ENCODE data around the gene PLP2.
A peak's percentile ranks its signal among the peaks of the same experiment; 100 is the strongest.

PLP2 gene

DNA sequence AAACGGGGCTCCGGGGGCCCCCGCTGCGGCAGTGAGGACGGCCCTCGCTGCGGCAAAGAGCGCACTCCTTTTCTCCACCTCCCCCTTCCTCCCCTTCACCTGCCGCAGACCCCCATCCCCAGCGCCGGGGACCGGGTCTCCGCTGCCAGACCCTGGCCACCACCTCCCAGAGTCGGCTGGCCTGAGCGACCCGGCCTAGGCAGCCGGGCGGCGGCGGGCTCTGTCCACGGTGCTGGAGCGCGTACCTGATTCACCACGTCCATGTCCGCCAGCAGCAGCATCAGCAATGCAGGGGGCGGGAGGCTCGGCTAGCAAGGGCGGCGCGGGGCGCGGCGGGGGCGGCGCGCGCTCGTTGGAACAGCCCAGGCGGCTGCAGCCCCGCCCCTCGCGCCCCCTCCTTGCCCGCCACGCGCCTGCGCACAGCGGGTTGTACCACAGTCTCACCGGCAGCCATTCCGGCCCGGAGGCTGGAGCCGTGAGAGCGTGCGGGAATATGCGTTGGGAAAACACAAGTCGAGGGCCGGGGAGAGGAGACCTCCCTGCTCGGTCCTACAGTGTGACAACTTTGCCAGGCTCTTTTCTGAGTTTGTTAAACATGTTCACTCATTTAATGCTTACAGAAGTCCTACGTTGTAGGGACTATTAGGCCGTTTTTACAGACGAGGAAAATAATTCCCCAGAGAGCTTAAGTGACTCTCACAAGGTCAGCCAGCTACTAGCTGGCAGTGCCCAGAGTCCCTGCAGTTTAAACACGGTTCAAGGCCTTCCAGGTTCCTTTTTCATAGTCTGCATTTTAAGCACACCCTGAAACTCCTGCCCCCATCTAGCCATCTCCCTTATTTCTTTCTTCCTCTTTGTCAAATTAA lies 28.4 kb downstream of the PLP2 start, which contains the start of gene SYP:
Gene SYP, minus strand, starts transcription at position 288 of the 866 bp plus-strand sequence. Its CDS starts 7 bp downstream, at position 281.
- Histone ChIP-seq H3K4me1 (ENCODE audit: control insufficient read depth, insufficient read depth, low read length, unreplicated experiment) (peaks cover 3% of the 10 kb centered on the region), H3K27ac (ENCODE audit: low read depth, low read length) (no peak within 1 kb of the TSS), H2AFZ (ENCODE audit: low read length, unreplicated experiment) (peak within 1 kb of the TSS; percentile 96), H3K4me3 (ENCODE audit: low read depth, low read length) (peak within 1 kb of the TSS; percentile 71), H3K27me3 (ENCODE audit: insufficient read depth, low read length) (peaks cover 5% of the 10 kb centered on the region; the same call in 1 of the 2 replicates), H3K79me2 (ENCODE audit: control insufficient read depth, insufficient read depth, low read length, unreplicated experiment) (no peaks in the 10 kb centered on the region), H3K36me3 (ENCODE audit: insufficient read depth, low read length) (no peaks in the 10 kb centered on the region)

DNA sequence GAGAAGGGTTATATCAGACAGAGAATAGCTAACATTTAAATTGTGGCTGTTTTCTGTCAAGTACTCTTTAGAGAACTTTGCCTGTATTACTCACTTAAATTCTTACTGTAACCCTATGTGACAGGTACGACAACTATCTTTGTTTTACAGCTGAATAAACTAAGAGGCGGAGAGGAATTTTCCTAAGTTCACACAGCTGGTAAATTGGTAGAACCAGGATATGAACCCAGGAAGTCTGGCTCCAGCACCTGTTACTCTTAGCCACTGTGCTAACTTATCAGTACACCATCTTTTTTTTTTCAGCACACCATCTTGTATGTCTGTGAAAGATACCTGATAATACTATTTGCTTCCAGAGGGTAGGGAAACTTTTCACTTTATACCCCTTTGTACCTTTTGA lies 30.3 kb downstream of the PLP2 start:
- no peaks in the 10 kb centered on the region for H3K79me2 ChIP-seq (ENCODE audit: control insufficient read depth, insufficient read depth, low read length, unreplicated experiment)
- no peak overlapping the region for H2AFZ ChIP-seq (ENCODE audit: low read length, unreplicated experiment)
- no peaks in the 10 kb centered on the region for H3K36me3 ChIP-seq (ENCODE audit: insufficient read depth, low read length)
- no peak overlapping the region for H3K27ac ChIP-seq (ENCODE audit: low read depth, low read length)
- H3K27me3 ChIP-seq (ENCODE audit: insufficient read depth, low read length) = peaks cover 5% of the 10 kb centered on the region; the same call in 1 of the 2 replicates
- peaks cover 3% of the 10 kb centered on the region for H3K4me1 ChIP-seq (ENCODE audit: control insufficient read depth, insufficient read depth, low read length, unreplicated experiment)
- H3K4me3 ChIP-seq (ENCODE audit: low read depth, low read length) = no peak overlapping the region

DNA sequence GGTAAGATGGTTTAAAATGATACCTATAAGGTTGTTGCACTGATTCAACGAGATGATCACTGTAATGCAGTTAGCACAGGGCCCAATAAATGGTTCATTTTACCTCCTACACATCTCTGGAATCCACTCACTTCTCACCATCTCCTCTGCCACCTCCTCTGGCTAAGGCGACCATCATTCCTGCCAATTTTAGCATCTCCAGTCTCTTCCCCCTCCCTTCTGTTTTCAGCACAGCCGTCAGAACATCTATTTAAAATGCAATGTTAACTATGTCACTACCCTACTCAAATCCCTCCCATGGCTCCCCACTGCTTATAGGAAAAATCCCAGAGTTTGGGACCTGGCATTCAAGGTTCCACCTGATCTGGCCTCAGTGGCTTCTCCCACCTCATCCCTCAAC lies 31.8 kb downstream of the PLP2 start:
- Histone ChIP-seq H2AFZ (ENCODE audit: low read length, unreplicated experiment) (no peak overlapping the region), H3K79me2 (ENCODE audit: control insufficient read depth, insufficient read depth, low read length, unreplicated experiment) (no peaks in the 10 kb centered on the region)

DNA sequence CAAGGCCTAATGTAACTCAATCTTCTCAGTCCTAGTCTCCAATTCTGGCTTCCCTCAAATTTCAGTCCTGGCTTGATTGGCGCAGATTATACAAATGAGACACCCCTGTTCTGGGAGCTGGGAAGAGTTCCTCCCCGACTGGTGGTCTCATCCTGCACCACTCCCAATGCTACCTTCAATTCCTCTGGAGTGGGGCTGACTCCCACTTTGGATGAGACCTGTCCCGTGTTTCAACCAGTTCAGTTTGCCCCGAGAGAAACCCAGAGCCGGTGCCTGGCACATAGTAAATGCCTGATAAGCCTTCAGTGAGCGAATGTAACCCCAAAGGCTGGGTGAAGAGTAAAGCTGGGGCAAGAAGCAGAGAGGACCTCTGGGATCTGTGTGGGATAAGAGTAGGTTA lies 32.3 kb downstream of the PLP2 start:
- Histone ChIP-seq H3K79me2 (ENCODE audit: control insufficient read depth, insufficient read depth, low read length, unreplicated experiment) (no peaks in the 10 kb centered on the region), H3K27me3 (ENCODE audit: insufficient read depth, low read length) (0 out of 2 replicates have a peak, but pooled peaks cover under 1% of the 10 kb centered on the region), H3K27ac (ENCODE audit: low read depth, low read length) (no peak overlapping the region), H3K4me1 (ENCODE audit: control insufficient read depth, insufficient read depth, low read length, unreplicated experiment) (no peaks in the 10 kb centered on the region), H2AFZ (ENCODE audit: low read length, unreplicated experiment) (no peak overlapping the region), H3K36me3 (ENCODE audit: insufficient read depth, low read length) (no peaks in the 10 kb centered on the region), H3K4me3 (ENCODE audit: low read depth, low read length) (no peak overlapping the region)

More for the DNA sequence above, 31.8 kb downstream of the PLP2 start:
- Histone ChIP-seq H3K27me3 (ENCODE audit: insufficient read depth, low read length) (peaks cover 5% of the 10 kb centered on the region; the same call in 1 of the 2 replicates), H3K36me3 (ENCODE audit: insufficient read depth, low read length) (no peaks in the 10 kb centered on the region), H3K4me3 (ENCODE audit: low read depth, low read length) (no peak overlapping the region), H3K27ac (ENCODE audit: low read depth, low read length) (no peak overlapping the region), H3K4me1 (ENCODE audit: control insufficient read depth, insufficient read depth, low read length, unreplicated experiment) (peaks cover 3% of the 10 kb centered on the region)

DNA sequence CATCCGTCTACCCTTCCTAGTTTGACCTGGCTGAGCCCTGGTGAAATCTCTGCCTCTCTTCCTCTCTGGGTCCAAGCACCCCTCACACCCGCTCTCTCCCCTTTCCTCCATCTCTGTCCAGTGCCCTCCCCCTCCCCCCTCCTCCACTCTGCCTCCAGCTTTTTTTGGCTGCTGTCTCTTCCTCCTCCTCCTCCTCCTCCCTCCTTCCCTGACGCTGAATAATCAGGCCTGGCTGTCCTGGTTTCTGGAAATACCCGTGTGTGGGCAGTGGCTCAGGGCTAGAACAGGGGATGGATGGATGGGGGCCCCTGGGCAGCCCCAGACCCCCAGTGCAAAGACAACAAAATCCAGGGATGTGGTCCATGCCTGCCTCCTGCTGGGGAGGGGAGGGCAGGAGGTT lies 33.0 kb downstream of the PLP2 start:
- H3K27me3 ChIP-seq (ENCODE audit: insufficient read depth, low read length) = no peaks in the 10 kb centered on the region

DNA sequence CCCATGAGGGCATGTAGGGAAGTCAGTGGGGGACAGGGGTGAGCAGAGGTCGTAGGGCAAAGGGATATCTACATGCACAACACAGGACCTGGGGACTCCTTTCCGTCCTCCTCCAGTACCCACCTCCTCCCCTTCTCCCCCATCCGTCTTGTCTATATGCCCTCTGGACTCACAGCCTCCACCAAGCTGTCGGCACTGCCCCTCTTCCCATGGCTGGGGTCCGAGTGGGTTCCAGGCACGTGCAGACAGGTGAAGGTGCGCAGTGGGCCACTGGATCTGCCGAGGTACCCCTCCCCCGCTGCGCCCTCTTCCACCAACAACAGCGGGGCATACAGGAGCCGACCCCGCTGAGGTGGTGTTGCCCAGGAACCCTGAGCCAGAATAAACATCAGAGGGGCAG lies 33.7 kb downstream of the PLP2 start:
- Histone ChIP-seq H3K36me3 (ENCODE audit: insufficient read depth, low read length) (no peaks in the 10 kb centered on the region), H3K27me3 (ENCODE audit: insufficient read depth, low read length) (no peaks in the 10 kb centered on the region), H2AFZ (ENCODE audit: low read length, unreplicated experiment) (no peak overlapping the region), H3K79me2 (ENCODE audit: control insufficient read depth, insufficient read depth, low read length, unreplicated experiment) (no peaks in the 10 kb centered on the region), H3K4me1 (ENCODE audit: control insufficient read depth, insufficient read depth, low read length, unreplicated experiment) (no peaks in the 10 kb centered on the region), H3K27ac (ENCODE audit: low read depth, low read length) (no peak overlapping the region), H3K4me3 (ENCODE audit: low read depth, low read length) (no peak overlapping the region)

More for the DNA sequence above, 33.0 kb downstream of the PLP2 start:
- Histone ChIP-seq H3K79me2 (ENCODE audit: control insufficient read depth, insufficient read depth, low read length, unreplicated experiment) (no peaks in the 10 kb centered on the region), H3K4me3 (ENCODE audit: low read depth, low read length) (no peak overlapping the region), H3K4me1 (ENCODE audit: control insufficient read depth, insufficient read depth, low read length, unreplicated experiment) (no peaks in the 10 kb centered on the region), H2AFZ (ENCODE audit: low read length, unreplicated experiment) (no peak overlapping the region), H3K27ac (ENCODE audit: low read depth, low read length) (no peak overlapping the region), H3K36me3 (ENCODE audit: insufficient read depth, low read length) (no peaks in the 10 kb centered on the region)

DNA sequence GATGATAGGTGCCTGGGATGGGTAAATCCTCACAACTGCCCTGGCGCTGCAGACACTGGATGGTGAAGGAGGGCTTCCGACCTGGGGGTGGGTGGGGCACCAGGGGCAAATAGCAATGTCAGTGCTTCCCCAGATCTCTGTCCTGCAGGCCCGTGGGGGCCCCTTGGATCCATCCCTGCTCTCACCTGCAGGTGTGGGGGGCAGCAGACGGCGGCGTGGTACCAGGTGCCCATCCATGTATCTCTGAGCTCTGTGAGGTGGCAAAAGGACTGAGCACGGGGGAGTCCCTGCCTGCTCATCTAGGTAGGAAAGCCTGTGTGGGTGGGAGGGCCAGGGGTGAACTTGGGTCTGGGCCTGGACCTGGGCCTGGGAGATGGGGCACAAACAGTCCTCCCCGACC lies 34.8 kb downstream of the PLP2 start:
- H3K27ac ChIP-seq (ENCODE audit: low read depth, low read length) = no peak overlapping the region

DNA sequence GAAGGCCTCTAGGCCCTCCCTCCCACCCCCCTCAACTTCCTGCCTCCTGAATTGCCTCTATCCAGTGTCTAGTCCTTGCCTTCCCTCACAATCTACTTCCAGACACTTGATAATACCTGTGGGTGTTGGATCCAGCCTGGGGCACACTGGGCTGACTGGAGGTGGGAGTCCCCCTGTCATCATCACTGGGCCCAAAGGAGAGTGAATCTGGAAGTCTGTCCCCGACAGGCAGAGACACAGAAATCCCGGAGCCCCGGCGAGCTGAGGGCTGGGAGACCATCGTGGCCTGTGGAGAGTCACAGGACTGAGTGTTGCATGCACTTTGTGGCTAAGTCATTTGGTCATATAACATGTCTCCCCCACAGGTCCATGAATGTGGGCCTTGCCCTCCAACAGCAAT lies 36.7 kb downstream of the PLP2 start:
- H3K36me3 ChIP-seq (ENCODE audit: insufficient read depth, low read length) = no peaks in the 10 kb centered on the region
- no peak overlapping the region for H3K4me3 ChIP-seq (ENCODE audit: low read depth, low read length)
- no peak overlapping the region for H2AFZ ChIP-seq (ENCODE audit: low read length, unreplicated experiment)
- no peaks in the 10 kb centered on the region for H3K4me1 ChIP-seq (ENCODE audit: control insufficient read depth, insufficient read depth, low read length, unreplicated experiment)
- peaks cover 11% of the 10 kb centered on the region; the same call in 1 of the 2 replicates for H3K27me3 ChIP-seq (ENCODE audit: insufficient read depth, low read length)
- H3K27ac ChIP-seq (ENCODE audit: low read depth, low read length) = no peak overlapping the region
- H3K79me2 ChIP-seq (ENCODE audit: control insufficient read depth, insufficient read depth, low read length, unreplicated experiment) = no peaks in the 10 kb centered on the region

More for the DNA sequence above, 34.8 kb downstream of the PLP2 start:
- Histone ChIP-seq H2AFZ (ENCODE audit: low read length, unreplicated experiment) (no peak overlapping the region), H3K36me3 (ENCODE audit: insufficient read depth, low read length) (no peaks in the 10 kb centered on the region), H3K79me2 (ENCODE audit: control insufficient read depth, insufficient read depth, low read length, unreplicated experiment) (no peaks in the 10 kb centered on the region), H3K27me3 (ENCODE audit: insufficient read depth, low read length) (0 out of 2 replicates have a peak, but pooled peaks cover 5% of the 10 kb centered on the region), H3K4me1 (ENCODE audit: control insufficient read depth, insufficient read depth, low read length, unreplicated experiment) (no peaks in the 10 kb centered on the region), H3K4me3 (ENCODE audit: low read depth, low read length) (no peak overlapping the region)

DNA sequence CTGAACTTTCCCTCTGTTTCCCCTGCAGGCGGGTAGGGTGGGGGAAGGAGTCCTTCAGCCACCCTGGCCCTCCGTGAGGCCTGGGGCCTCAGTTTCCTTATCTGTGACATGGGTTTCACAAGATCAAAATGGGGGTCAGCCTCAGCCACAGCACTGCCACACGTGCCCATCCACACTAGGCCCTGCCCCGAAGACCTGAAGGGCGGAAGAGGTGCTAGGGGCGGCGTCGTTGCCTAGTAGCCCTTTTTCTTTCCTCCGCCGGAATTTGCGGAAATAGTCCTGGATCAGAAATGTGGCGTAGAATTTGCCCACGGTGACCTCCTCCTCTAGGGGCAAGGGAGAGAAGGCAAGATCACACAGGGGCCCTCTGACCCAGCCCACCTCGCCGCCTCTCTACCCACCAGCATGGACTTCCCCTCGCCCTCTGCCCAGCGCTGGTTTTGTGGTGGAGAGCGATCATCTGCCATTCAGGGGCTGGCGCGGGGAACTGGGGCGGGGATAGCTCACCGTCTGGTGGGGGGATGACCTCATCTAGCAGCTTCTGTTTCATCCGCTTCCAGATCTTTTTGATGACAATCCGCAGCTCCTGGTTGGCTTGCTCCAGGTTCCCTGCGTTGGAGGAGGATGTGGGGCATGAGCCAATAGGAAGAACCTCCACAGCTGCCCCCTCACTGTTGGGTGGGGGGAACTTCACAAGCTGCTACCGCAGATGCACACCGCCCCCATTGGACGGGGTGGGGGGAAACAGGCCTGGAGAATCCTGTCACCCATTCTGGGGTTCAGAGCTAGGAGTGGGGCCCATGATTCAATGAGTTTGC lies 37.9 kb downstream of the PLP2 start:
- Histone ChIP-seq H3K4me1 (ENCODE audit: control insufficient read depth, insufficient read depth, low read length, unreplicated experiment) (no peaks in the 10 kb centered on the region), H2AFZ (ENCODE audit: low read length, unreplicated experiment) (no peak overlapping the region), H3K36me3 (ENCODE audit: insufficient read depth, low read length) (no peaks in the 10 kb centered on the region), H3K79me2 (ENCODE audit: control insufficient read depth, insufficient read depth, low read length, unreplicated experiment) (no peaks in the 10 kb centered on the region), H3K27ac (ENCODE audit: low read depth, low read length) (no peak overlapping the region), H3K4me3 (ENCODE audit: low read depth, low read length) (no peak overlapping the region), H3K27me3 (ENCODE audit: insufficient read depth, low read length) (peaks cover 11% of the 10 kb centered on the region; the same call in 1 of the 2 replicates)

DNA sequence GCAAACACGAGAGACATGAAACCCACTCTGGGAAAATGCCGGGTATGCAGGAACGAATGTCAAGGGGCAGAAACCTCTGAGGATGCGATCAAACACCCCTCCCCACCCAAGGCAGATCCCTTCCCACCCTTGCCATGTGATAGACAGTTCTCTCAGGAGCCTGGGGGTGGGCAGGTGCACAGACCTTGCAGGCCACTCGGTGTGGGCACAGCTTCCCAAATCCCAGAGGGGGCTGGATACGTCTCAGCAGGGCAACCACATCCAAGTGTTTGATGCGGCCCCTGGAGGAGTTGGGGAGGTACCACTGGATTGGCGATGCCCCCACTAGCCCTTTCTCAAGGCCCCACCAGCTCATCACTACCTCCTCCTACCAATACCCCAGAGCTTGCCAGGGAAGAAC lies 38.7 kb downstream of the PLP2 start:
- H3K27me3 ChIP-seq (ENCODE audit: insufficient read depth, low read length) = peaks cover 11% of the 10 kb centered on the region; the same call in 1 of the 2 replicates
- no peaks in the 10 kb centered on the region for H3K79me2 ChIP-seq (ENCODE audit: control insufficient read depth, insufficient read depth, low read length, unreplicated experiment)
- no peak overlapping the region for H2AFZ ChIP-seq (ENCODE audit: low read length, unreplicated experiment)
- no peaks in the 10 kb centered on the region for H3K36me3 ChIP-seq (ENCODE audit: insufficient read depth, low read length)
- H3K4me1 ChIP-seq (ENCODE audit: control insufficient read depth, insufficient read depth, low read length, unreplicated experiment) = no peaks in the 10 kb centered on the region
- no peak overlapping the region for H3K4me3 ChIP-seq (ENCODE audit: low read depth, low read length)
- no peak overlapping the region for H3K27ac ChIP-seq (ENCODE audit: low read depth, low read length)
